Loucy (cell line): ENCODE data around the gene PPM1B.
A peak's percentile ranks its signal among the peaks of the same experiment; 100 is the strongest.

Source experiments
- H2AFZ ChIP-seq: fragments of 200-600 bp; sonication (generic); 2 replicates; pipeline ENCODE4 v1.6.0; 2016; ENCODE audit warnings: antibody characterized with exemption, mild to moderate bottlenecking, low read length, moderate library complexity
- H3F3A ChIP-seq: fragments of 200-600 bp; 2 replicates; pipeline ENCODE4 v1.6.0; 2016; ENCODE audit warnings: antibody characterized with exemption, low read depth, mild to moderate bottlenecking
- H3K27me3 ChIP-seq: fragments of 200-600 bp; sonication (generic); 2 replicates; pipeline ENCODE4 v1.6.1; 2014; ENCODE audit warnings: low read length, mild to moderate bottlenecking; ENCODE audit not compliant: insufficient read depth, poor library complexity, severe bottlenecking
- H3K36me3 ChIP-seq: fragments of 200-600 bp; sonication (generic); 2 replicates; pipeline ENCODE4 v1.6.1; 2016; ENCODE audit warnings: low read length; ENCODE audit not compliant: insufficient read depth
- H3K4me1 ChIP-seq: fragments of 200-600 bp; sonication (generic); 2 replicates; pipeline ENCODE4 v1.5.1; 2014; ENCODE audit warnings: low read length, mild to moderate bottlenecking; ENCODE audit not compliant: insufficient read depth, poor library complexity, severe bottlenecking
- H3K4me2 ChIP-seq: fragments of 200-600 bp; sonication (generic); 2 replicates; pipeline ENCODE4 v1.6.0; 2014; ENCODE audit warnings: antibody characterized with exemption, low read length, low read depth, mild to moderate bottlenecking; ENCODE audit not compliant: poor library complexity, severe bottlenecking
- H3K4me3 ChIP-seq: fragments of 200-600 bp; sonication (generic); 2 replicates; pipeline ENCODE4 v1.5.1; 2014; ENCODE audit warnings: low read length, mild to moderate bottlenecking, mixed read lengths; ENCODE audit not compliant: poor library complexity, severe bottlenecking
- H3K79me2 ChIP-seq: fragments of 200-600 bp; sonication (generic); 2 replicates; pipeline ENCODE4 v1.6.1; 2014; ENCODE audit warnings: low read length; ENCODE audit not compliant: insufficient read depth
- H3K9ac ChIP-seq: fragments of 200-600 bp; sonication (generic); 2 replicates; pipeline ENCODE4 v1.6.0; 2014; ENCODE audit warnings: mild to moderate bottlenecking, low read depth, low read length, moderate library complexity; ENCODE audit not compliant: poor library complexity, severe bottlenecking
- H3K9me2 ChIP-seq: fragments of 200-600 bp; sonication (generic); replicated peaks from 2 replicates; pipeline ENCODE4 v1.6.1; 2016; ENCODE audit warnings: low read depth, low read length, mixed read lengths
- H3K9me3 ChIP-seq: fragments of 200-600 bp; sonication (generic); 2 replicates; pipeline ENCODE4 v1.6.1; 2014; ENCODE audit warnings: mild to moderate bottlenecking, antibody characterized with exemption, low read length, low read depth; ENCODE audit not compliant: insufficient read depth
- H4K20me1 ChIP-seq: fragments of 200-600 bp; sonication (generic); 2 replicates; pipeline ENCODE4 v1.6.0; 2014; ENCODE audit warnings: antibody characterized with exemption, low read length, mild to moderate bottlenecking; ENCODE audit not compliant: insufficient read depth, poor library complexity, severe bottlenecking
- CTCF ChIP-seq: fragments of 200-600 bp; sonication (generic); conservative IDR thresholded peaks from 2 replicates; pipeline ENCODE4 v1.5.1; 2014; ENCODE audit warnings: mild to moderate bottlenecking, antibody characterized with exemption, low read length
- EZH2phosphoT487 ChIP-seq: fragments of 200-600 bp; IDR thresholded peaks from 2 replicates; pipeline ENCODE4 v1.6.1; 2018; ENCODE audit warnings: antibody characterized with exemption, mild to moderate bottlenecking, moderate library complexity, borderline replicate concordance

The PPM1B gene

GRCh38 chr2:44163777-44164176, 4.9 kb upstream of the PPM1B start:
- H3K79me2 ChIP-seq: peaks cover under 1% of the 10 kb centered on the region; the same call in 1 of the 2 replicates
- no peaks in the 10 kb centered on the region for H3K9me3 ChIP-seq
- H4K20me1 ChIP-seq: no peaks in the 10 kb centered on the region
- no peak overlapping the region for H3K4me2 ChIP-seq
- H3K4me1 ChIP-seq: peaks cover 6% of the 10 kb centered on the region
- no peak overlapping the region for H3K9ac ChIP-seq
- H3K9me2 ChIP-seq: no peaks in the 10 kb centered on the region
- TF ChIP-seq CTCF (no peak), EZH2phosphoT487 (no peak)
- H3F3A ChIP-seq: no peaks in the 10 kb centered on the region
- H3K36me3 ChIP-seq: no peaks in the 10 kb centered on the region
- no peak overlapping the region for H3K4me3 ChIP-seq
- peak overlapping the region; percentile 68 for H2AFZ ChIP-seq
- no peaks in the 10 kb centered on the region for H3K27me3 ChIP-seq

GRCh38 chr2:44164617-44165016, 4.1 kb upstream of the PPM1B start:
- Histone ChIP-seq H2AFZ (no peak overlapping the region), H3K4me2 (no peak overlapping the region), H3K9ac (no peak overlapping the region), H3F3A (no peaks in the 10 kb centered on the region), H3K27me3 (no peaks in the 10 kb centered on the region), H3K9me3 (no peaks in the 10 kb centered on the region), H3K79me2 (peaks cover 9% of the 10 kb centered on the region), H3K9me2 (no peaks in the 10 kb centered on the region), H3K4me3 (no peak overlapping the region), H3K36me3 (no peaks in the 10 kb centered on the region), H4K20me1 (peaks cover 6% of the 10 kb centered on the region), H3K4me1 (peaks cover 6% of the 10 kb centered on the region)
- TF ChIP-seq CTCF (no peak), EZH2phosphoT487 (no peak)

DNA sequence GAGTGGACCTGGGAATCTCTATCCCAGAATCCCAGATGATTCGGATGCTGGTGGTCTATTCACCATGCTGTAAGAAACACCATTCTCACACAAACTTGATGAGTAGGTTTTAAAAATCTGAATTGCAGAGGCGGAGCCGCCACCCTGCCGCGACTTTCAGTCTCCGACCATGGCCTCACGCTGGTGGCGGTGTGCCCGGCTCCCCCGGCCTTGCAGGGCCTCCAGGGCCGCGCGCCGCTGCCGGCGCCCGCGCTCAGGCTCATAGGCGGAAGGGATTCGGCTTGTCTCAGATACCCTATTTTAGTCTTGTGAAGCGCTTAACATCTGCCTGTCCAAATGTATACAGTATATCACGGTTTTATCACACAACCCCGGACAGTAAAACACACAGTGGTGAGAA, 2.6 kb upstream of the PPM1B start:
- H3F3A ChIP-seq: no peaks in the 10 kb centered on the region
- H3K4me1 ChIP-seq: peaks cover 19% of the 10 kb centered on the region
- H4K20me1 ChIP-seq: peaks cover 21% of the 10 kb centered on the region
- no peak overlapping the region for H3K4me3 ChIP-seq
- peaks cover 24% of the 10 kb centered on the region for H3K79me2 ChIP-seq
- no peaks in the 10 kb centered on the region for H3K9me3 ChIP-seq
- H3K9me2 ChIP-seq: no peaks in the 10 kb centered on the region
- H3K36me3 ChIP-seq: no peaks in the 10 kb centered on the region
- no peaks in the 10 kb centered on the region for H3K27me3 ChIP-seq
- H3K9ac ChIP-seq: no peak overlapping the region
- H3K4me2 ChIP-seq: no peak overlapping the region
- H2AFZ ChIP-seq: no peak overlapping the region
- no peak for TF ChIP-seq CTCF
- TF ChIP-seq EZH2phosphoT487: no peak
